HG03095 (cell line): ENCODE measurements around the gene CNPY4.

Experiments
- ATAC-seq: cut with Tn5 transposase; IDR thresholded peaks from one replicate; pipeline ENCODE4 v1.9.1; 2021; ENCODE audit warnings: moderate library complexity; ENCODE audit not compliant: unreplicated experiment

Gene CNPY4

GRCh38 chr7:100166317-100166940 is 47.0 kb downstream of the CNPY4 start:
- ATAC-seq, result no peak

- no peak for ATAC-seq
Measured at GRCh38 chr7:100166970-100167911, 47.8 kb downstream of the CNPY4 start.

- no peak for ATAC-seq
Measured at GRCh38 chr7:100167912-100168323, 48.5 kb downstream of the CNPY4 start.

- ATAC-seq, result no peak
Measured at GRCh38 chr7:100169147-100169850, 49.9 kb downstream of the CNPY4 start.

GRCh38 chr7:100170101-100170897 is 50.9 kb downstream of the CNPY4 start:
- ATAC-seq, result no peak

GRCh38 chr7:100171087-100171681 is 51.8 kb downstream of the CNPY4 start:
- ATAC-seq, result no peak

GRCh38 chr7:100171840-100172239 is 52.4 kb downstream of the CNPY4 start:
- no peak for ATAC-seq

- no peak for ATAC-seq
Measured at GRCh38 chr7:100173806-100174495, 54.5 kb downstream of the CNPY4 start.

- ATAC-seq, result no peak
Measured at GRCh38 chr7:100174582-100174981, 55.1 kb downstream of the CNPY4 start.
